HEK293T (cell line): ENCODE results near the gene PLTP.

Experiments
- CTCF ChIA-PET: fragments of 350-600 bp; formaldehyde crosslinking; extraction: SDS; loops from one replicate; lab custom pipeline; 2021; ENCODE audit warnings: antibody characterized with exemption, inconsistent platforms; lab: Yijun Ruan, JAX
- POLR2A ChIA-PET: fragments of 350-600 bp; formaldehyde crosslinking; extraction: SDS; loops from one replicate; lab custom pipeline; 2020; ENCODE audit warnings: antibody characterized with exemption, inconsistent platforms; lab: Yijun Ruan, JAX
- DNase-seq: peaks from one replicate; pipeline ENCODE4 v3.0.0; 2012; ENCODE audit warnings: mixed read lengths; ENCODE audit errors: extremely low spot score
- ARNT ChIP-seq: fragments of 450-650 bp; IDR thresholded peaks from 2 replicates; pipeline ENCODE4 v1.6.1; 2017; ENCODE audit warnings: mild to moderate bottlenecking
- BHLHE40 ChIP-seq: fragments of 450-650 bp; IDR thresholded peaks from 2 replicates; pipeline ENCODE4 v1.6.1; 2016; ENCODE audit warnings: mild to moderate bottlenecking, moderate library complexity, borderline replicate concordance
- CTBP1 ChIP-seq: fragments of 450-650 bp; IDR thresholded peaks from 2 replicates; pipeline ENCODE4 v1.6.1; 2016; ENCODE audit warnings: borderline replicate concordance
- ELF4 ChIP-seq: fragments of 450-650 bp; IDR thresholded peaks from 2 replicates; pipeline ENCODE4 v1.6.1; 2017; ENCODE audit warnings: antibody characterized with exemption
- FOXA1 ChIP-seq: fragments of 450-650 bp; IDR thresholded peaks from 2 replicates; pipeline ENCODE4 v1.6.1; 2016; ENCODE audit warnings: mild to moderate bottlenecking
- FOXK2 ChIP-seq: fragments of 450-650 bp; IDR thresholded peaks from 2 replicates; pipeline ENCODE4 v1.6.1; 2016; ENCODE audit warnings: mild to moderate bottlenecking
- FOXM1 ChIP-seq: fragments of 450-650 bp; IDR thresholded peaks from 2 replicates; pipeline ENCODE4 v1.6.1; 2017; ENCODE audit warnings: mild to moderate bottlenecking, borderline replicate concordance
- HDGF ChIP-seq: fragments of 450-650 bp; IDR thresholded peaks from 2 replicates; pipeline ENCODE4 v1.6.1; 2017; ENCODE audit warnings: antibody characterized with exemption, borderline replicate concordance
- L3MBTL2 ChIP-seq: fragments of 450-650 bp; conservative IDR thresholded peaks from 2 replicates; pipeline ENCODE4 v1.6.1; 2016; ENCODE audit warnings: mild to moderate bottlenecking
- LEF1 ChIP-seq: fragments of 450-650 bp; IDR thresholded peaks from 2 replicates; pipeline ENCODE4 v1.6.1; 2017; ENCODE audit warnings: mild to moderate bottlenecking, borderline replicate concordance
- NFRKB ChIP-seq: fragments of 450-650 bp; IDR thresholded peaks from 2 replicates; pipeline ENCODE4 v1.6.1; 2016; ENCODE audit warnings: mild to moderate bottlenecking, moderate library complexity
- SP1 ChIP-seq: fragments of 450-650 bp; IDR thresholded peaks from 2 replicates; pipeline ENCODE4 v1.6.1; 2017
- SUZ12 ChIP-seq: fragments of 450-650 bp; IDR thresholded peaks from 2 replicates; pipeline ENCODE4 v1.6.1; 2016; ENCODE audit warnings: mild to moderate bottlenecking
- TARDBP ChIP-seq: fragments of 450-650 bp; IDR thresholded peaks from 2 replicates; pipeline ENCODE4 v1.6.1; 2016
- ZNF384 ChIP-seq: fragments of 450-650 bp; IDR thresholded peaks from 2 replicates; pipeline ENCODE4 v1.6.1; 2016
- TF ChIP-seq, protein P1 (sequence below): fragments of 450-650 bp; IDR thresholded peaks from 2 replicates; pipeline ENCODE4 v1.6.1; 2016

Gene PLTP

DNA sequence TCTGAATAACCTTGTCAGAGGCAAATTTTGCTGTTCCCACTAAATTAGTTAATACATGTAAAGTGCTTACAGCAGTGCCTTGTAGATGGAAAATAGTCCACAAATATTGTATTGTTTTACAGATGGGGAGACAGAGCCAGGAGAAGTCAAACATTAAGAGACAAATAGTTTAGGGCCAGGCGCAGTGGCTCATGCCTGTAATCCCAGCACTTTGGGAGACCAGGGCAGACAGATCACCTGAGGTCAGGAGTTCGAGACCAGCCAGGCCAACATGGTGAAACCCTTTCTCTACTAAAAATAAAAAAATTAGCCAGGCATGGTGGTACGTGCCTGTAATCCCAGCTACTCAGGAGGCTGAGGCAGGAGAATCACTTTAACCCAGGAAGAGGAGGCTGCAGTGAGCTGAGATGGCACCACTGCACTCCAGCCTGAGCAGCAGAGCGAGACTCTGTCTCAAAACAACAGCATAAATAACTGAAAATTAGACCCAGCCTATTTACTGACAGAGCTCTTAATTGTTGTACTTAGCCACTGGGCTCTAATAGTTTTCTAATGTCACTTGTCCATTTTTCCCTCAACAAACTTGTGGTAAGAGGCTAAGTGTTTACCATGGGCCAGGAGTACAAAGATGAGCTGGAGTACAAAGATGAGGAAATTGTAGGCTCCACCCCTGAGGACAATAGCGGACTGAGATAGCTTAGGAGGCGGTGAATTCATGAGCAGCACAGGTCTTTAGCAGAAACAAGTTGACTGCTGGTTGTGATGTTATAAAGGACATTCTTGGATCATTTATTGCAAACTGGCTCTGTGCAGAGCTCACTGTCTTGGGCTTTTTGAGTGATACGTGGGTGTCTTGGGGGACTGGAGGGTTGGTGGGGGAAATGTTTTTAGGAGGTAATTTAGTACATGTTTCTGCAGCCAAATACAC lies 48.1 kb downstream of the PLTP start:
- POLR2A ChIA-PET = interaction anchor here (0.9 kb wide), 1 partner anchor 17 kb away, joined by 3 read pairs; the partner anchor contains the start of gene ZSWIM1
- no peak for DNase-seq
- TF ChIP-seq SUZ12 (no peak), ELF4 (no peak), ZNF384 (no peak), FOXM1 (no peak), FOXK2 (no peak), FOXA1 (no peak)
- TF ChIP-seq, protein P1, sequence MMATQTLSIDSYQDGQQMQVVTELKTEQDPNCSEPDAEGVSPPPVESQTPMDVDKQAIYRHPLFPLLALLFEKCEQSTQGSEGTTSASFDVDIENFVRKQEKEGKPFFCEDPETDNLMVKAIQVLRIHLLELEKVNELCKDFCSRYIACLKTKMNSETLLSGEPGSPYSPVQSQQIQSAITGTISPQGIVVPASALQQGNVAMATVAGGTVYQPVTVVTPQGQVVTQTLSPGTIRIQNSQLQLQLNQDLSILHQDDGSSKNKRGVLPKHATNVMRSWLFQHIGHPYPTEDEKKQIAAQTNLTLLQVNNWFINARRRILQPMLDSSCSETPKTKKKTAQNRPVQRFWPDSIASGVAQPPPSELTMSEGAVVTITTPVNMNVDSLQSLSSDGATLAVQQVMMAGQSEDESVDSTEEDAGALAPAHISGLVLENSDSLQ = no peak
- CTCF ChIA-PET = no interaction called here

DNA sequence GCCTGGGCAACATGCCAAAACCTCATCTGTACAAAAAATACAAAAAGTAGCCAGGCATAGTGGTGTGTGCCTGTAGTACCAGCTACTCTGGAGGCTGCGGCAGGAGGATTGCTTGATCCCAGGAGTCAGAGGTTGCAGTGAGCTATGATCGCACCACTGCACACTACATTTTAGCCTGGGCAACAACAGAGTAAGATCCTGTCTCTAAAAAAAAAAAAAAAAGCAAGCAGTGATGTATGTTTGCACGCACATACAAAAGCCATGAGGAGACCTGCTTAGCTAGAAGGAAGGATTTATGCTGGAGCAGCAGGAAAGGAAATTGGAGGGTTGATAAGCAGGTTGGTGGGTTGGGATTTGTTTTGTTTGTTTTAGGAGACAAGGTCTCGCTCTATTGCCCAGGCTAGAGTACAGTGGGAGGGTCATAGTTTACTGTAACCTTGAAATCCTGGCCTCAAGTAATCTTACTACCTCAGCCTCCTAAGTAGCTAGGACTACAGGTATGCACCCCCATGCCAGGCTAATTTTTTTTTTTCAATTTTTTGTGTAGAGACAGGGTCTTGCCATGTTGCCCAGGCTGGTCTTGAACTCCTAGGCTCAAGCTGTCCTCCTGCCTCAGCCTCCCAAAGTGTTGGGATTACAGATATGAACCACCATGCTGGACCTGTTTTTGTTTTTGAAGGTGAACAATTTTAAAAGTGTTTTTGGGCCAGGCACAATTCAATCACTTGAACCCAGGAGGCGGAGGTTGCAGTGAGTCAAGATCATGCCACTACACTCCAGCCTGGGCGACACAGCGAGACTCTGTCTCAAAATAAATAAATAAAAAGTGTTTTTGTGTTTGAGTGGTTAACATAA lies 50.5 kb downstream of the PLTP start:
- TF ChIP-seq, protein P1 = no peak
- no peak for TF ChIP-seq L3MBTL2
- no peak for TF ChIP-seq SP1
- TF ChIP-seq FOXA1 = no peak
- TF ChIP-seq BHLHE40 = no peak
- TF ChIP-seq TARDBP = no peak
- TF ChIP-seq LEF1 = no peak
- no peak for TF ChIP-seq ARNT
- no peak for TF ChIP-seq ZNF384
- TF ChIP-seq FOXM1 = no peak
- TF ChIP-seq FOXK2 = no peak
- no peak for TF ChIP-seq ELF4
- TF ChIP-seq NFRKB = no peak
- TF ChIP-seq CTBP1 = no peak
- TF ChIP-seq SUZ12 = no peak
- TF ChIP-seq HDGF = no peak
- no peak for DNase-seq
- CTCF ChIA-PET = no interaction called here
- POLR2A ChIA-PET = interaction anchor here (0.8 to 1.1 kb wide), 2 partner anchors 28 to 87 kb away, joined by 3 read pairs; partner anchors contain the start of gene SNX21

DNA sequence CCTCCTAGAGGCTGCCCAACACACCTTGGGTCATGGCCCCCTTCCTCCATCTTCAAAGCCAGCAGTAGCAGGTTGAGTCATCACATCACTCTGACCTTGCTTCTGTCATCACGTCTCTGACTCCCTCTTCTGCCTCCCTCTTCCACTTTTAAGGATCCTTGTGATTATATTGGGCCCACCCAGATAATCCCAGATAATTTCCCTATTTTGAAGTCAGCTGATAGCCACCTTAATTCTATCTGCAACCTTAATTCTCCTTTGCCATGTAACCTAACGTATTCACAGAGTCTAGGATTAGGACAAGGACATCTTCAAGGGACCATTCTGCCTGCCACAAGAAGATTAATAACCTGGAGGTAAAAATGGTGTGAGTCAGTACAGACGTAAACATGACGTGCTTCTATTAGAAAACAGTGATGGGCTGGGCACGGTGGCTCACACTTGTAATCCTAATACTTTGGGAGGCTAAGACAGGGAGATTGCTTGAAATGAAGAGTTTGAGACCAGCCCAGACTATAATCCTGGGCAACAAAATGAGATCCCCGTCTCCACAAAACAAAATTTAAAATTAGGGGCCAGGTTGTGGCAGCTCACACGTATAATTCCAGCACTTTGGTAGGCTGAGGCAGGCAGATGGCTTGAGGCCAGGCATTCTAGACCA lies 51.3 kb downstream of the PLTP start:
- TF ChIP-seq FOXM1 = no peak
- TF ChIP-seq, protein P1 = peak; percentile 53; the same call in 1 of the 2 replicates
- no peak for DNase-seq
- ChIA-PET CTCF (no interaction called here), POLR2A (interaction anchor here (0.8 to 1.1 kb wide), 2 partner anchors 27 to 88 kb away, joined by 3 read pairs; partner anchors contain the start of gene SNX21)

DNA sequence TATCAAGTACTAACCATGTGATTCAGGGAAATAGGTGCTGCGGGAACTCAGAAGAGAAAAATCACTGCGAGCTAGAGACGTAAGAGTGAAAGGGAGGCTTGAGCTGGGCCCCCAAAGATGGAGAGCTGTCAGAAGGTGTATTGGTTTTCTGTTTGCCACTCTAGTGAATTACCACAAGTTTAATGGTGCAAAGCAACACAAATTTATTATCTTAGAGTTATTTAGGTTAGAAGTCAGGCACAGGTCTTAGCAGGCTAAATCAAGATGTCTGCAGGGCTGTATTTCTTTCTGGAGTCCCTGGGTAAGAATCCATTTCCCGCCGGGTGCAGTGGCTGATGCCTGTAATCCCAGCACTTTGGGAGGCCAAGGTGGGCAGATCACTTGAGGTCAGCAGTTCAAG lies 52.0 kb downstream of the PLTP start:
- no peak for DNase-seq
- CTCF ChIA-PET = no interaction called here
- TF ChIP-seq FOXA1 (no peak), TARDBP (no peak), BHLHE40 (no peak), FOXK2 (no peak), SUZ12 (no peak), FOXM1 (no peak), CTBP1 (no peak)
- POLR2A ChIA-PET = interaction anchor here (2.1 kb wide), 1 partner anchor 27 kb away, joined by 6 read pairs; the partner anchor contains the start of gene SNX21

DNA sequence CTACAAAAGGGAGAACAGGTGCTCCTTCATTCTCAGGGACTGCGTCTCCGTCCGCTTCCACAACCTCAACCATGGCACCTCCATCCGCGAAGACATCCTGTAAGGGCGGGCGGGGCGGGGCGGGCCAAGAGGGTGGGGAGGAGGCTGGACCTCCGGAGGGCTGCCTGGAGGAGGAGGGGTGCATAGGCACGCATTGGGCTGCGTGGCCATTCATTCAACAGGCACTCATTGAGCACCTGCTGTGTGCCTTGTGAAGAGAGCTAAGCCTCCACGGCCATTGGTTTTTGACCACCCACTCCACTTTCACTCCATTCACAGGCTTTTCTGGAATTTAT lies 54.1 kb downstream of the PLTP start:
- peak; percentile 70 for DNase-seq
- ChIA-PET CTCF (no interaction called here), POLR2A (interaction anchor here (0.9 to 2.9 kb wide), 7 partner anchors 21 to 77 kb away, joined by 3 to 9 read pairs (median 6); partner anchors contain the start of genes PCIF1, SNX21 and ZSWIM1)
- TF ChIP-seq CTBP1 (no peak), SP1 (no peak), ELF4 (no peak), FOXM1 (no peak), L3MBTL2 (no peak; the same call in 1 of the 2 replicates), BHLHE40 (no peak), ZNF384 (no peak), HDGF (no peak), ARNT (no peak), NFRKB (no peak), TARDBP (no peak)
- TF ChIP-seq, protein P1 = no peak
